K562 (cell line): ENCODE results near the gene FCHO2. TPM values are rescaled to one million over a fixed set of nuclear protein-coding genes. Genes with fewer than 3 reads are reported as not detected.
A peak's percentile ranks its signal among the peaks of the same experiment; 100 is the strongest.

Experiments
- AFF4 ChIP-seq: sonication (generic); formaldehyde crosslinking; IDR thresholded peaks from 2 replicates; pipeline ENCODE4 v1.8.0; 2023; ENCODE audit warnings: mild to moderate bottlenecking, missing genetic modification reagents
- ATF3 ChIP-seq, 2 experiments: fragments of 450-650 bp in 1 of 2; sonication (generic) in 1 of 2; formaldehyde crosslinking in 1 of 2; IDR thresholded peaks in 1 of 2; conservative IDR thresholded peaks in 1 of 2; 2 replicates each; pipeline versions ENCODE4 v1.6.1 to v1.8.1; 2016 to 2023; ENCODE audit warnings: mild to moderate bottlenecking in 2 of 2, moderate library complexity in 2 of 2, inconsistent platforms in 1 of 2, missing genetic modification reagents in 1 of 2
- CSDE1 ChIP-seq, 2 experiments: fragments of 450-650 bp; IDR thresholded peaks; 2 replicates each; pipeline ENCODE4 v1.6.1; 2016; ENCODE audit warnings: mild to moderate bottlenecking in 1 of 2
- E2F5 ChIP-seq: sonication (generic); formaldehyde crosslinking; IDR thresholded peaks from 2 replicates; pipeline ENCODE4 v1.8.0; 2022; ENCODE audit warnings: mild to moderate bottlenecking, missing genetic modification reagents
- GTF2F1 ChIP-seq: IDR thresholded peaks from 2 replicates; pipeline ENCODE4 v1.6.1; 2011; ENCODE audit warnings: low read depth, low read length, improper control_type of control experiment
- HDGF ChIP-seq: fragments of 450-650 bp; IDR thresholded peaks from 2 replicates; pipeline ENCODE4 v1.6.1; 2016
- HMG20A ChIP-seq: fragments of 450-650 bp; formaldehyde crosslinking; conservative IDR thresholded peaks from 2 replicates; pipeline ENCODE4 v1.4.0; 2020; ENCODE audit warnings: mild to moderate bottlenecking, mixed read lengths
- MAX ChIP-seq: sonication (generic); formaldehyde crosslinking; IDR thresholded peaks from 2 replicates; pipeline ENCODE4 v1.9.0; 2022; ENCODE audit warnings: mild to moderate bottlenecking, missing genetic modification reagents
- MAZ ChIP-seq, 2 experiments: fragments of 450-650 bp in 1 of 2; sonication (generic) in 1 of 2; formaldehyde crosslinking; IDR thresholded peaks in 1 of 2; conservative IDR thresholded peaks in 1 of 2; 2 replicates each; pipeline versions ENCODE4 v1.4.0 to v1.5.0; 2020; ENCODE audit warnings: mild to moderate bottlenecking in 1 of 2, missing genetic modification reagents in 1 of 2
- MTA2 ChIP-seq: fragments of 450-650 bp; IDR thresholded peaks from 2 replicates; pipeline ENCODE4 v1.6.1; 2016; ENCODE audit warnings: low read depth
- MXI1 ChIP-seq: IDR thresholded peaks from 2 replicates; pipeline ENCODE4 v1.6.1; 2011; ENCODE audit warnings: low read depth, mild to moderate bottlenecking, improper control_type of control experiment, low read length
- RAD21 ChIP-seq, 2 experiments: fragments of 250-450 bp in 1 of 2; fragments of 450-650 bp in 1 of 2; sonication (Bioruptor Pico) in 1 of 2; formaldehyde crosslinking in 1 of 2; IDR thresholded peaks in 1 of 2; conservative IDR thresholded peaks in 1 of 2; 2 replicates each; pipeline versions ENCODE4 v1.4.0 to v1.8.0; 2020 to 2022; ENCODE audit warnings: mild to moderate bottlenecking in 2 of 2, moderate library complexity in 1 of 2
- ZNF197 ChIP-seq: fragments of 200-800 bp; sonication (Bioruptor generic); IDR thresholded peaks from 2 replicates; pipeline ENCODE4 v1.6.1; 2016; ENCODE audit warnings: low read depth, missing genetic modification characterization, missing compliant biosample characterization
- ZNF589 ChIP-seq: fragments of 200-800 bp; sonication (Bioruptor generic); IDR thresholded peaks from 2 replicates; pipeline ENCODE4 v1.6.1; 2016; ENCODE audit warnings: low read depth, missing genetic modification characterization, missing compliant biosample characterization
- ZNF609 ChIP-seq: sonication (generic); formaldehyde crosslinking; IDR thresholded peaks from 2 replicates; pipeline ENCODE4 v1.8.1; 2023; ENCODE audit warnings: missing genetic modification reagents, mild to moderate bottlenecking, borderline replicate concordance
- ZNF766 ChIP-seq: fragments of 200-800 bp; sonication (Bioruptor generic); conservative IDR thresholded peaks from 2 replicates; pipeline ENCODE4 v1.6.1; 2016; ENCODE audit warnings: missing genetic modification characterization, missing compliant biosample characterization
- polyA plus RNA-seq, 8 experiments: library from polyadenylated mRNA; depleted of rRNA in 4 of 8; stranded (reverse) in 5 of 8; unstranded in 3 of 8; fragments of >200 nt; fragmentation: Nextera tagmentation in 2 of 8; fragmentation: Illumina TruSeq in 1 of 8; extraction: Ambion mirVana in 2 of 8; extraction: Trizol in 1 of 8; gene quantifications; 2 replicates each; pipeline versions ENCODE4 v1.2.1 to v1.2.3, GENCODE V29; 2011 to 2014; ENCODE audit warnings: inconsistent platforms in 1 of 8, missing spikeins in 1 of 8
- total RNA-seq, 7 experiments: library from RNA; depleted of rRNA in 6 of 7; stranded (reverse); fragments of >200 nt in 6 of 7; fragmentation: Illumina TruSeq in 2 of 7; extraction: Trizol in 2 of 7; gene quantifications; 2 replicates each; pipeline versions ENCODE4 v1.2.1 to v1.2.3, GENCODE V29; 2011 to 2021; ENCODE audit warnings: low replicate concordance in 1 of 7

Gene FCHO2
- total and polyA plus RNA-seq, 9 of the 15 experiments (the other 6 are each of a cell fraction or from before 2014, with no cell fraction given): 4.4 to 13.4 (median 8.3) TPM

- TF ChIP-seq AFF4 (CRISPR knock-in tag) (peak; percentile 64; the same call in 1 of the 2 replicates), MTA2 (no peak), E2F5 (peak; percentile 61; the same call in 1 of the 2 replicates), ZNF766 (CRISPR knock-in tag) (no peak), HDGF (no peak), ZNF589 (CRISPR knock-in tag) (no peak), ATF3 (IDR thresholded peaks at IDR 0.05) (no peak), ATF3 (CRISPR knock-in tag; conservative IDR thresholded peaks at IDR 0.05) (no peak), HMG20A (CRISPR knock-in tag) (no peak), CSDE1 (IDR thresholded peaks at IDR 0.05) (no peak), MAZ (CRISPR knock-in tag; conservative IDR thresholded peaks at IDR 0.05 in 1 of 2, IDR thresholded peaks at IDR 0.05 in 1 of 2) (peak; percentile 82 to 86; a peak in 3 of 4 replicates), MXI1 (no peak), ZNF609 (CRISPR knock-in tag) (no peak; the same call in 1 of the 2 replicates), MAX (CRISPR knock-in tag) (peak; percentile 40; the same call in 1 of the 2 replicates), ZNF197 (CRISPR knock-in tag) (no peak), GTF2F1 (0 out of 2 replicates have a peak, but pooled peaks have one; percentile 41), RAD21 (CRISPR knock-in tag; conservative IDR thresholded peaks at IDR 0.05 in 1 of 2, IDR thresholded peaks at IDR 0.05 in 1 of 2) (peak; percentile 48 to 68)
Observed at GRCh38 chr5:72955768-72956323, at the start of gene FCHO2 (continued).
